H1 (cell line): ENCODE results near the gene SECISBP2.

Experiments
- BACH1 ChIP-seq: IDR thresholded peaks from 2 replicates; pipeline ENCODE4 v1.6.1; 2012; ENCODE audit warnings: low read length, improper control_type of control experiment
- CREB1 ChIP-seq: IDR thresholded peaks from 2 replicates; pipeline ENCODE4 v1.6.1; 2012; ENCODE audit warnings: inconsistent platforms
- EP300 ChIP-seq, 2 experiments: IDR thresholded peaks; 1 replicate in 1 of 2; 2 replicates in 1 of 2; pipeline ENCODE4 v1.6.1; 2011 to 2012; ENCODE audit warnings: low read depth in 2 of 2, low read length in 2 of 2, mild to moderate bottlenecking in 2 of 2, borderline replicate concordance in 1 of 2, inconsistent platforms in 1 of 2, moderate library complexity in 1 of 2
- SP4 ChIP-seq: IDR thresholded peaks from 2 replicates; pipeline ENCODE4 v1.6.1; 2012; ENCODE audit warnings: low read length, inconsistent platforms
- SRF ChIP-seq: IDR thresholded peaks from 2 replicates; pipeline ENCODE4 v1.6.1; 2011; ENCODE audit warnings: mild to moderate bottlenecking, low read depth, low read length, moderate library complexity

DNA sequence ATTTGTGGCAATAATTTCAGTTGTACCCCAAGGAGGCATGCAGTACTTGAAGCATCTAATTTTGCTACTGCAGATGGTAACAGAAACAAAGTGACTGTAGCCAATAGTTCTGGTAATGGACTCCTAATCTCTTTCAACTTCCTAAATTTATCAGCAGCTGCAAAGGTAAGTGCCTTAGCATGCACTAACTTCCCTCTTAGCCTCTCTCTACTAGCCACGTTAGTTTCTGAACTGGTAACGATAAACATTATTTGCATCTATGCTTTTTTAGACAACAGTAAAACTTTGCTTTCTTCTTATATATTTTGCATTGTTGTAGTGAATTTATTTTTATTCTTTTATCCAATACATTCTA lies 13.5 kb upstream of the SECISBP2 start:
- TF ChIP-seq SRF (no peak), BACH1 (no peak), SP4 (no peak), CREB1 (no peak), EP300 (IDR thresholded peaks at IDR 0.05; ENCODE audit: borderline replicate concordance in 1 of 2, low read depth in 2 of 2, low read length in 2 of 2) (no peak)
